Testis (tissue), 3 donors: ENCODE data around the gene PPP1R2C. TPM values are rescaled to one million over a fixed set of nuclear protein-coding genes. Genes with fewer than 3 reads are reported as not detected.

Experiments used
- DNase-seq: peaks from one replicate; pipeline ENCODE4 v3.0.0-alpha.2; 2019
- H3K27ac ChIP-seq, 2 donors: fragments of 200-600 bp; sonication (generic); one replicate each; pipeline ENCODE4 v1.5.1; 2019
- H3K27me3 ChIP-seq: fragments of 200-600 bp; sonication (generic); one replicate; pipeline ENCODE4 v1.5.1; 2019
- H3K36me3 ChIP-seq: fragments of 200-600 bp; sonication (generic); one replicate; pipeline ENCODE4 v1.5.1; 2017; ENCODE audit warnings: low read depth; ENCODE audit errors: missing control alignments
- H3K4me1 ChIP-seq: fragments of 200-600 bp; sonication (generic); one replicate; pipeline ENCODE4 v1.5.1; 2019
- H3K4me3 ChIP-seq, 2 donors: fragments of 200-600 bp; sonication (generic); one replicate each; pipeline ENCODE4 v1.5.1; 2017 to 2019
- H3K9me3 ChIP-seq: fragments of 200-600 bp; sonication (generic); one replicate; pipeline ENCODE4 v1.5.1; 2017
- POLR2A ChIP-seq: fragments of 450-650 bp; IDR thresholded peaks from one replicate; pipeline ENCODE4 v1.6.1; 2017; ENCODE audit warnings: antibody characterized with exemption, mild to moderate bottlenecking, moderate library complexity
- WGBS, 2 donors: methylation state at CpG; one replicate each; pipeline ENCODE4 v1.1.5; 2018; 5-methylcytosine and 5-hydroxymethylcytosine counted together
- intact Hi-C: fragments of 100-400 bp; cut with DNase I; formaldehyde crosslinking; loops from one replicate; pipeline ENCODE4 v1.15.1; 2023; ENCODE audit warnings: low total_unique reads
- polyA plus RNA-seq: library from polyadenylated mRNA; stranded (reverse); fragments of 350-450 nt; fragmentation: Illumina TruSeq; extraction: RNeasy Lipid Tissue Mini Kit (QIAGEN cat#74804); gene quantifications from one replicate; pipeline ENCODE4 v1.2.3, GENCODE V29; 2014; ENCODE audit warnings: low read depth, low replicate concordance; ENCODE audit not compliant: insufficient read depth
- total RNA-seq, 2 donors: library from RNA; depleted of rRNA; stranded (reverse); fragments of >200 nt; gene quantifications; one replicate each; pipeline ENCODE4 v1.2.3, GENCODE V29; 2016
- TF ChIP-seq, protein P1 (sequence below), 3 experiments: fragments of 450-650 bp in 2 of 3; fragments of 200-600 bp in 1 of 3; sonication (generic) in 1 of 3; IDR thresholded peaks; one replicate each; pipeline ENCODE4 v1.5.1; 2016 to 2019; ENCODE audit warnings: antibody characterized with exemption in 3 of 3, mild to moderate bottlenecking in 2 of 3, moderate library complexity in 1 of 3

Gene PPP1R2C
- total and polyA plus RNA-seq, 3 donors from 2014 or later = 20.1 to 69.6 (median 54.8) TPM

DNA sequence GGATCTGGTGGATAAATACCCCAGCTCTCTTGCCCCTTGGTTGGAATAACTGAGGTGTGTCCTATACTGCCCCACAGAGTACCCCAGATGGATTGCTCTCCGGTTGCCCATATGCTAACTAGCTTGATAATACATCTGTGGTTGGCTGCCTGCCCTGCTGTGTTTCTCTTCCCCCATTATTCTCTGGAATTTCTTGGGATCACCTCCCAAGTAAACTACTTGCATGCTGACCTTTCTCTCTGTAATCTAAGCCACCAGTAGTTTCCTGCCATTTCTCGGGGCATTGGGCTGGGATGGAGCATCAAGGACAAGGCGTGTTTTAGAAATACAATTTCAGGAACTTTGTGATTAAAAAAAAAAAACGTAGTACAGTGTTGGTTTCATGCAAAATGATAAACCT lies 25.2 kb downstream of the PPP1R2C start:
- no peaks in the 10 kb centered on the region for H3K4me1 ChIP-seq
- DNase-seq = no peak
- H3K27ac ChIP-seq = no peak overlapping the region
- no peaks in the 10 kb centered on the region for H3K36me3 ChIP-seq
- 43 to 46% methylated on average over 4 of the region's 4 CpGs for WGBS, 2 donors
- H3K27me3 ChIP-seq = no peaks in the 10 kb centered on the region
- no peak overlapping the region for H3K4me3 ChIP-seq
- TF ChIP-seq POLR2A = no peak
- TF ChIP-seq, protein P1, sequence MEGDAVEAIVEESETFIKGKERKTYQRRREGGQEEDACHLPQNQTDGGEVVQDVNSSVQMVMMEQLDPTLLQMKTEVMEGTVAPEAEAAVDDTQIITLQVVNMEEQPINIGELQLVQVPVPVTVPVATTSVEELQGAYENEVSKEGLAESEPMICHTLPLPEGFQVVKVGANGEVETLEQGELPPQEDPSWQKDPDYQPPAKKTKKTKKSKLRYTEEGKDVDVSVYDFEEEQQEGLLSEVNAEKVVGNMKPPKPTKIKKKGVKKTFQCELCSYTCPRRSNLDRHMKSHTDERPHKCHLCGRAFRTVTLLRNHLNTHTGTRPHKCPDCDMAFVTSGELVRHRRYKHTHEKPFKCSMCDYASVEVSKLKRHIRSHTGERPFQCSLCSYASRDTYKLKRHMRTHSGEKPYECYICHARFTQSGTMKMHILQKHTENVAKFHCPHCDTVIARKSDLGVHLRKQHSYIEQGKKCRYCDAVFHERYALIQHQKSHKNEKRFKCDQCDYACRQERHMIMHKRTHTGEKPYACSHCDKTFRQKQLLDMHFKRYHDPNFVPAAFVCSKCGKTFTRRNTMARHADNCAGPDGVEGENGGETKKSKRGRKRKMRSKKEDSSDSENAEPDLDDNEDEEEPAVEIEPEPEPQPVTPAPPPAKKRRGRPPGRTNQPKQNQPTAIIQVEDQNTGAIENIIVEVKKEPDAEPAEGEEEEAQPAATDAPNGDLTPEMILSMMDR (IDR thresholded peaks at IDR 0.05) = no peak
- intact Hi-C loops = no loop called here
- no peaks in the 10 kb centered on the region for H3K9me3 ChIP-seq

DNA sequence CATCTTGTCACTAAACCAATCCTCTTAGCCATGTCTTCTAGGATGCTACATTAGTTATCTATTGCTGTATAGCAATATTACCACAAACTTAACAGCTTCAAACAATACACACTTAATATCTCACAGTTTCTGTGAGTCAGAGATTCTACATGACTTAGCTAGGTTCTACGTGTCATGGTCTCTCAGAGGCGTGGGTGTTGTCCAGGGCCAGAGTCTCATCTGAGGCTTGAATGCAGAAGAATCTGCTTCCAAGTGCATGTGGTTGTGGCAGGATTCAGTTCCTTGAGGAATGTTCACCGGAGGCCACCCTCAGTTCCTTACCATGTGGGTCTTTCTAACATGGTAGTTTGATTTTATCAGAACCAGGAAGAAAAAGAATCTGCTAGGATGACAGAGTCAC lies 26.4 kb downstream of the PPP1R2C start:
- no peak for DNase-seq
- intact Hi-C loops = no loop called here
- TF ChIP-seq, protein P1 (IDR thresholded peaks at IDR 0.05) = no peak
- no peak for TF ChIP-seq POLR2A
- Histone ChIP-seq H3K4me1 (no peaks in the 10 kb centered on the region), H3K4me3 (no peak overlapping the region), H3K9me3 (no peaks in the 10 kb centered on the region), H3K27ac (no peak overlapping the region), H3K27me3 (no peaks in the 10 kb centered on the region), H3K36me3 (no peaks in the 10 kb centered on the region)
- 80 to 95% methylated on average over 1 to 3 of the region's 3 CpGs for WGBS, 2 donors

DNA sequence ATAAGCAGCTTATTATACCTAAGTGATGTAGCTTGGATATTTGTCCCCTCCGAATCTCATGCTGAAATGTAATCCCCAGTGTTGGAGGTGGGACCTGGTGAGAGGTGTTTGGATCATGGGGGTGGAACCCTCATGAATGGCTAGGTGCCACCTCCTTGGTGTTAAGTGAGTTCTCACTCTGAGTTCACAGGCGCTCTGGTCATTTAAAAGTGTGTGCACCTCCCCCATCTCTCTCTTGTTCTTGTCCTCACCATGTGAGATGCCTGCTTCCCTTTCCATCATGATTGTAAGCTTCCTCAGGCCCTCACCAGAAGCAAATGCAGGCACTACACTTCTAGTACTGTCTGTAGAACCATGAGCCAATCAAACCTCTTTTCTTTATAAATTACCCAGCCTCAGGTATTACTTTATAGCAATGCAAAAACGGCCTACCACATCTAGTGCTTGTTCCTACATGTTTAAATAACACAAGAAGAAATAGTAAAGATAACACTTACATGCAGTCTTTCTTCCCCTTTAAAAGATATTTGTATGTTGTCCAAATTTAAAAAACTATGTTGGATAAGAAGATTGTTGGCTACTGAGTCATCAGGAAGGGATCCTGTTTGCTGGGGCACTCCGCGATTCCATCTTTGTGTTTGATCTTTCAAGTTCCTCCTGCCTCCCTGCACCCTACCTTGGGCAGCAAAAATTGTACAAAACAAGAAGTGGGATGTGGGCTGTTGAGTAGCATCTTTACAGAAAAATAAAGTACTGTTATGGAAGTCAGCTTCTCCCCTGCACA lies 29.7 kb downstream of the PPP1R2C start:
- no peaks in the 10 kb centered on the region for H3K4me1 ChIP-seq
- WGBS, 2 donors = 72 to 78% methylated on average over 5 of the region's 5 CpGs
- no peak for TF ChIP-seq POLR2A
- TF ChIP-seq, protein P1 (IDR thresholded peaks at IDR 0.05) = no peak

DNA sequence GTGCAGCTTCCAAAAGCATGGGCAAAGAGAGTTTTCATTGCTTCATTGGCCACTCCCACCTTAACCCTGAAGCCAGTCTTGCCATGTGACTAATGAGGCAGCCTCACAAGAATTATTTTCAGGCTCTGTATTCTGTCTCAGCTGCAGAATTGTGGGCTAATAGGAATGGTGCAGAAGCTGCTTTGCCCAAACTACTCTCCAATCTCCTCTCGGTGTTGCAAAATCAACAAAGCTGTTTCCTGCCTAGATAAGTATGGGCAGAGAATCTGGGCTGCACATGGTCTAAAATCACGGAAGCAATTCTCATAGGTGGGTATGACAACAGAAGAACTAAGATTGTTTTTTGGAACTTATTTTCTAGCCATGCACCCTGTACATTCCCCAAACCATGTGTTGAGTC lies 31.4 kb downstream of the PPP1R2C start:
- TF ChIP-seq, protein P1 (IDR thresholded peaks at IDR 0.05) = no peak
- no peak for TF ChIP-seq POLR2A
- H3K36me3 ChIP-seq = no peaks in the 10 kb centered on the region
- no peak overlapping the region for H3K4me3 ChIP-seq
- H3K27me3 ChIP-seq = no peaks in the 10 kb centered on the region
- WGBS, 2 donors = 52 to 55% methylated on average over 2 of the region's 2 CpGs
- no peak overlapping the region for H3K27ac ChIP-seq
- no peaks in the 10 kb centered on the region for H3K4me1 ChIP-seq
- intact Hi-C loops = no loop called here
- DNase-seq = no peak
- no peaks in the 10 kb centered on the region for H3K9me3 ChIP-seq

More for the DNA sequence above, 29.7 kb downstream of the PPP1R2C start:
- no peak for DNase-seq
- intact Hi-C loops = no loop called here
- no peak overlapping the region for H3K27ac ChIP-seq
- no peaks in the 10 kb centered on the region for H3K27me3 ChIP-seq
- no peaks in the 10 kb centered on the region for H3K9me3 ChIP-seq
- no peak overlapping the region for H3K4me3 ChIP-seq
- H3K36me3 ChIP-seq = no peaks in the 10 kb centered on the region

DNA sequence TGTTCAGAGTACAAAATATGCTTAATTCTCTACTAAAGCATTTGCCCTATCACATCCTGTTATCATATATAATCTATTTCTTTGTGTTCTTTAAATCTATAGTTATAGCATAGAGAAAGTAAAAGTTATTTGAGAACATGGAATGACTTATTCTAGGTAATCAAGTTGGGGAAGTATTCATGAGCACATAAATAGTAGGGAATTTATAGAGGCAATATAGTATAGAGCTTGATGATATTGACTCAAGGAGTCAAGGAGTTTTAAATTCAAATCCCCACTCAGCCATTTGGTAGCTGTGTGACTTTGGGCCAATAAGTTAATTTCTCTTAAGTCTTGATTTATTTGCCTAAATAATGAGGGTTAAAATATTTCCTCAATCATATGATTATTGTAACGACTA lies 37.5 kb downstream of the PPP1R2C start:
- intact Hi-C loops = no loop called here
- Histone ChIP-seq H3K36me3 (no peaks in the 10 kb centered on the region), H3K4me1 (no peaks in the 10 kb centered on the region), H3K27me3 (no peaks in the 10 kb centered on the region), H3K9me3 (no peaks in the 10 kb centered on the region), H3K4me3 (no peak overlapping the region), H3K27ac (no peak overlapping the region)
- DNase-seq = no peak
- 80 to 82% methylated on average over 1 of the region's 1 CpG for WGBS, 2 donors
- TF ChIP-seq, protein P1 (IDR thresholded peaks at IDR 0.05) = no peak
- TF ChIP-seq POLR2A = no peak
